H9 (cell line): ENCODE results near the gene DES. TPM values are rescaled to one million over a fixed set of nuclear protein-coding genes. Genes with fewer than 3 reads are reported as not detected.

Experiments used
- DNase-seq: peaks from one replicate; pipeline ENCODE4 v3.0.0-alpha.2; 2017
- H2AFZ ChIP-seq: one replicate; pipeline ENCODE4 v1.6.1; 2013; ENCODE audit warnings: mild to moderate bottlenecking, low read length, control low read depth, moderate library complexity
- H2AK5ac ChIP-seq: 2 replicates; pipeline ENCODE4 v1.6.1; 2013; ENCODE audit warnings: low read length, control low read depth, mixed read lengths; ENCODE audit not compliant: insufficient read length
- H2BK120ac ChIP-seq: one replicate; pipeline ENCODE4 v1.6.1; 2013; ENCODE audit warnings: low read depth, mild to moderate bottlenecking, low read length, control low read depth, inconsistent platforms; ENCODE audit not compliant: poor library complexity, severe bottlenecking
- H2BK12ac ChIP-seq: 2 replicates; pipeline ENCODE4 v1.6.1; 2013; ENCODE audit warnings: low read length, control low read depth, mixed read lengths, low read depth; ENCODE audit not compliant: insufficient read length
- H2BK15ac ChIP-seq: 2 replicates; pipeline ENCODE4 v1.6.1; 2013; ENCODE audit warnings: low read depth, low read length, control low read depth
- H2BK20ac ChIP-seq: one replicate; pipeline ENCODE4 v1.6.1; 2013; ENCODE audit warnings: low read depth, mild to moderate bottlenecking, low read length, control low read depth, inconsistent platforms; ENCODE audit not compliant: poor library complexity, severe bottlenecking
- H2BK5ac ChIP-seq: 2 replicates; pipeline ENCODE4 v1.6.1; 2013; ENCODE audit warnings: low read length, control low read depth, mixed read lengths; ENCODE audit not compliant: insufficient read length
- H3K14ac ChIP-seq: 2 replicates; pipeline ENCODE4 v1.6.1; 2013; ENCODE audit warnings: low read length, control low read depth; ENCODE audit not compliant: insufficient read depth
- H3K18ac ChIP-seq: 2 replicates; pipeline ENCODE4 v1.6.1; 2013; ENCODE audit warnings: low read depth, mild to moderate bottlenecking, mixed read lengths, low read length, control low read depth; ENCODE audit not compliant: insufficient read length
- H3K23ac ChIP-seq: 2 replicates; pipeline ENCODE4 v1.6.1; 2013; ENCODE audit warnings: low read length, control low read depth, mixed read lengths, low read depth; ENCODE audit not compliant: insufficient read length
- H3K23me2 ChIP-seq: 2 replicates; pipeline ENCODE4 v1.6.1; 2013; ENCODE audit warnings: low read depth, mild to moderate bottlenecking, mixed read lengths, low read length, control low read depth; ENCODE audit not compliant: insufficient read length, poor library complexity, severe bottlenecking
- H3K27ac ChIP-seq: 2 replicates; pipeline ENCODE4 v1.5.1; 2013; ENCODE audit warnings: low read length, control low read depth, mixed read lengths, low read depth; ENCODE audit not compliant: insufficient read length
- H3K27me3 ChIP-seq: 2 replicates; pipeline ENCODE4 v1.6.1; 2013; ENCODE audit warnings: low read length, control low read depth, inconsistent platforms; ENCODE audit not compliant: insufficient read depth
- H3K4ac ChIP-seq: 2 replicates; pipeline ENCODE4 v1.6.1; 2013; ENCODE audit warnings: low read depth, mild to moderate bottlenecking, control low read depth, inconsistent platforms, low read length, moderate library complexity
- H3K4me1 ChIP-seq: 2 replicates; pipeline ENCODE4 v1.6.1; 2013; ENCODE audit warnings: low read length, control low read depth, inconsistent platforms; ENCODE audit not compliant: insufficient read depth
- H3K4me2 ChIP-seq: 2 replicates; pipeline ENCODE4 v1.6.1; 2013; ENCODE audit warnings: low read length, control low read depth, mixed read lengths; ENCODE audit not compliant: insufficient read length, insufficient read depth
- H3K56ac ChIP-seq: 2 replicates; pipeline ENCODE4 v1.6.1; 2013; ENCODE audit warnings: low read depth, mild to moderate bottlenecking, mixed read lengths, low read length, control low read depth; ENCODE audit not compliant: insufficient read length
- H3K79me1 ChIP-seq: 2 replicates; pipeline ENCODE4 v1.6.1; 2013; ENCODE audit warnings: low read depth, mild to moderate bottlenecking, moderate library complexity, low read length, control low read depth, inconsistent platforms; ENCODE audit not compliant: insufficient read depth, poor library complexity, severe bottlenecking
- H3K79me2 ChIP-seq: 2 replicates; pipeline ENCODE4 v1.6.1; 2013; ENCODE audit warnings: low read length, control low read depth, inconsistent platforms; ENCODE audit not compliant: insufficient read depth
- H3K9ac ChIP-seq: 2 replicates; pipeline ENCODE4 v1.6.1; 2013; ENCODE audit warnings: low read length, control low read depth, mixed read lengths; ENCODE audit not compliant: insufficient read length; ENCODE audit errors: extremely low read depth
- H3K9me3 ChIP-seq: one replicate; pipeline ENCODE4 v1.6.1; 2013; ENCODE audit warnings: low read depth, low read length, inconsistent platforms; ENCODE audit not compliant: control insufficient read depth
- H3T11ph ChIP-seq: one replicate; pipeline ENCODE4 v1.6.1; 2013; ENCODE audit warnings: mild to moderate bottlenecking, low read length, control low read depth, inconsistent platforms
- H4K20me1 ChIP-seq: one replicate; pipeline ENCODE4 v1.6.1; 2013; ENCODE audit not compliant: control insufficient read depth, insufficient read length, insufficient read depth
- H4K5ac ChIP-seq: 2 replicates; pipeline ENCODE4 v1.6.1; 2013; ENCODE audit warnings: low read depth, mild to moderate bottlenecking, mixed read lengths, low read length, control low read depth; ENCODE audit not compliant: insufficient read length
- H4K8ac ChIP-seq: replicated peaks from 2 replicates; pipeline ENCODE4 v1.6.1; 2013; ENCODE audit warnings: low read length, control low read depth, mixed read lengths, low read depth; ENCODE audit not compliant: insufficient read length
- H4K91ac ChIP-seq: 2 replicates; pipeline ENCODE4 v1.6.1; 2013; ENCODE audit warnings: low read depth, mild to moderate bottlenecking, moderate library complexity, mixed read lengths, low read length, control low read depth; ENCODE audit not compliant: insufficient read length
- H3K27ac Mint-ChIP-seq, 3 experiments: 2 replicates in 2 of 3; 3 replicates in 1 of 3; pipeline ENCODE4 v1.8.0; 2020 to 2021; ENCODE audit warnings: mixed read lengths in 3 of 3, mild to moderate bottlenecking in 1 of 3, moderate library complexity in 1 of 3
- H3K27me3 Mint-ChIP-seq: 2 replicates; pipeline ENCODE4 v1.8.0; 2021; ENCODE audit warnings: low read depth, mild to moderate bottlenecking, moderate library complexity, mixed read lengths
- H3K36me3 Mint-ChIP-seq, 3 experiments: 2 replicates in 2 of 3; 3 replicates in 1 of 3; pipeline ENCODE4 v1.8.0; 2020 to 2021; ENCODE audit warnings: low read depth in 3 of 3, mixed read lengths in 3 of 3; ENCODE audit not compliant: insufficient read depth in 1 of 3
- H3K4me1 Mint-ChIP-seq, 2 experiments: 2 replicates each; pipeline ENCODE4 v1.8.0; 2020; ENCODE audit warnings: mixed read lengths in 2 of 2
- H3K4me3 Mint-ChIP-seq, 2 experiments: 2 replicates in 1 of 2; 3 replicates in 1 of 2; pipeline ENCODE4 v1.8.0; 2020 to 2021; ENCODE audit warnings: mild to moderate bottlenecking in 2 of 2, mixed read lengths in 2 of 2, moderate library complexity in 1 of 2
- H3K9me3 Mint-ChIP-seq, 2 experiments: 2 replicates in 1 of 2; 3 replicates in 1 of 2; pipeline ENCODE4 v1.8.0; 2020; ENCODE audit warnings: mild to moderate bottlenecking in 2 of 2, mixed read lengths in 2 of 2, moderate library complexity in 1 of 2
- WGBS: extraction: QIAGEN DNeasy Blood & Tissue Kit; methylation state at CpG from one replicate; pipeline ENCODE4 v1.1.7; 2013; ENCODE audit warnings: missing lambda C conversion rate, low lambda C conversion rate, mixed read lengths; ENCODE audit not compliant: insufficient read length; ENCODE audit errors: extremely low coverage; 5-methylcytosine and 5-hydroxymethylcytosine counted together
- total RNA-seq: library from RNA; stranded (reverse); gene quantifications from 2 replicates; pipeline ENCODE4 v1.2.1, GENCODE V29; 2021
- TF ChIP-seq, protein P1 (sequence below): fragments of 200-600 bp; sonication (generic); conservative IDR thresholded peaks from 3 replicates; pipeline ENCODE4 v1.8.0; 2021; ENCODE audit warnings: antibody characterized with exemption, mild to moderate bottlenecking

The DES gene
- total RNA-seq, 1 experiment from 2014 or later = 4.6 TPM

- Mint-ChIP-seq H3K9me3 (no peaks in the 10 kb centered on the region), H3K36me3 (peaks cover 0 to 3% (median 3%) of the 10 kb centered on the region in 3 experiments; a peak in 2 of 7 replicates), H3K4me3 (peak overlapping the region in 1 of 2 experiments; percentile 82; a peak in 2 of 5 replicates), H3K27ac (no peak overlapping the region), H3K4me1 (peaks cover 26 to 41% of the 10 kb centered on the region in 2 experiments), H3K27me3 (peaks cover 49% of the 10 kb centered on the region)
- Histone ChIP-seq H3K18ac (no peak overlapping the region), H3K4ac (no peak overlapping the region), H3T11ph (no peak overlapping the region), H3K9me3 (no peaks in the 10 kb centered on the region), H2BK20ac (no peak overlapping the region), H2AFZ (no peak overlapping the region), H2BK5ac (no peak overlapping the region), H3K4me2 (no peak overlapping the region), H2BK12ac (no peak overlapping the region), H4K8ac (no peak overlapping the region), H3K79me2 (no peaks in the 10 kb centered on the region), H3K9ac (no peak overlapping the region), H3K23me2 (peaks cover 5% of the 10 kb centered on the region), H3K56ac (no peak overlapping the region), H3K79me1 (no peaks in the 10 kb centered on the region), H2AK5ac (no peak overlapping the region), H3K27me3 (peaks cover 5% of the 10 kb centered on the region; the same call in 1 of the 2 replicates), H4K5ac (no peak overlapping the region), H4K91ac (no peak overlapping the region), H3K23ac (no peak overlapping the region), H4K20me1 (no peaks in the 10 kb centered on the region), H2BK15ac (no peak overlapping the region), H3K4me1 (no peaks in the 10 kb centered on the region; the same call in 1 of the 2 replicates), H3K14ac (no peak overlapping the region), H2BK120ac (no peak overlapping the region), H3K27ac (no peak overlapping the region)
- no CpG with 5 or more reads among the region's 3 CpGs for WGBS
- DNase-seq = no peak
- TF ChIP-seq, protein P1, sequence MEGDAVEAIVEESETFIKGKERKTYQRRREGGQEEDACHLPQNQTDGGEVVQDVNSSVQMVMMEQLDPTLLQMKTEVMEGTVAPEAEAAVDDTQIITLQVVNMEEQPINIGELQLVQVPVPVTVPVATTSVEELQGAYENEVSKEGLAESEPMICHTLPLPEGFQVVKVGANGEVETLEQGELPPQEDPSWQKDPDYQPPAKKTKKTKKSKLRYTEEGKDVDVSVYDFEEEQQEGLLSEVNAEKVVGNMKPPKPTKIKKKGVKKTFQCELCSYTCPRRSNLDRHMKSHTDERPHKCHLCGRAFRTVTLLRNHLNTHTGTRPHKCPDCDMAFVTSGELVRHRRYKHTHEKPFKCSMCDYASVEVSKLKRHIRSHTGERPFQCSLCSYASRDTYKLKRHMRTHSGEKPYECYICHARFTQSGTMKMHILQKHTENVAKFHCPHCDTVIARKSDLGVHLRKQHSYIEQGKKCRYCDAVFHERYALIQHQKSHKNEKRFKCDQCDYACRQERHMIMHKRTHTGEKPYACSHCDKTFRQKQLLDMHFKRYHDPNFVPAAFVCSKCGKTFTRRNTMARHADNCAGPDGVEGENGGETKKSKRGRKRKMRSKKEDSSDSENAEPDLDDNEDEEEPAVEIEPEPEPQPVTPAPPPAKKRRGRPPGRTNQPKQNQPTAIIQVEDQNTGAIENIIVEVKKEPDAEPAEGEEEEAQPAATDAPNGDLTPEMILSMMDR = no peak
These were observed 25.5 kb downstream of the DES start for GRCh38 chr2:219443697-219444023.
